AG09309 (cell line): ENCODE data around the gene RAD52.

Experiments
- DNase-seq: peaks from one replicate; pipeline ENCODE4 v3.0.0-alpha.2; 2010; ENCODE audit warnings: low read depth
- H3K4me3 ChIP-seq: 2 replicates; pipeline ENCODE4 v1.5.1; 2011; ENCODE audit warnings: mild to moderate bottlenecking, low read depth, low read length, moderate library complexity; ENCODE audit not compliant: control insufficient read depth
- TF ChIP-seq, protein P1 (sequence below): IDR thresholded peaks from 2 replicates; pipeline ENCODE4 v1.5.1; 2011; ENCODE audit warnings: mild to moderate bottlenecking, low read depth, low read length, inconsistent platforms; ENCODE audit not compliant: insufficient read depth, control insufficient read depth; ENCODE audit errors: missing control alignments

Gene RAD52

DNA sequence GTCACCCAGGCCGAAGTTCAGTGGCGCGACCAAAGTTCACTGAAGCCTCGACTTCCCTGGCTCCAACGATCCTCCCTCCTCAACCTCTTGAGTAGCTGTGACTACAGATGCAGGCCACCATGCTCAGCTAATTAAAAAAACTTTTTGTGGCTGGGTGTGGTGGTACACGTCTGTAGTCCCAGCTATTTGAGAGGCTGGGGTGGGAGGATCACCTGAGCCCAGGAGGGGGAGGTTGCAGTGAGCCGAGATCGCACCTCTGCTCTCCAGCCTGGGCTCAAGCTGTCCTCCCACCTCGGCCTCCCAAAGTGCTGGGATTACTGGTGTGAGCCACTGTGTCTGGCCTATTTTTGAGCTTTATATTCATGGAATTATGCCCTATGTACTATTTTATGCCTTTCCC, 18.1 kb upstream of the RAD52 start:
- no peak for DNase-seq
- TF ChIP-seq, protein P1, sequence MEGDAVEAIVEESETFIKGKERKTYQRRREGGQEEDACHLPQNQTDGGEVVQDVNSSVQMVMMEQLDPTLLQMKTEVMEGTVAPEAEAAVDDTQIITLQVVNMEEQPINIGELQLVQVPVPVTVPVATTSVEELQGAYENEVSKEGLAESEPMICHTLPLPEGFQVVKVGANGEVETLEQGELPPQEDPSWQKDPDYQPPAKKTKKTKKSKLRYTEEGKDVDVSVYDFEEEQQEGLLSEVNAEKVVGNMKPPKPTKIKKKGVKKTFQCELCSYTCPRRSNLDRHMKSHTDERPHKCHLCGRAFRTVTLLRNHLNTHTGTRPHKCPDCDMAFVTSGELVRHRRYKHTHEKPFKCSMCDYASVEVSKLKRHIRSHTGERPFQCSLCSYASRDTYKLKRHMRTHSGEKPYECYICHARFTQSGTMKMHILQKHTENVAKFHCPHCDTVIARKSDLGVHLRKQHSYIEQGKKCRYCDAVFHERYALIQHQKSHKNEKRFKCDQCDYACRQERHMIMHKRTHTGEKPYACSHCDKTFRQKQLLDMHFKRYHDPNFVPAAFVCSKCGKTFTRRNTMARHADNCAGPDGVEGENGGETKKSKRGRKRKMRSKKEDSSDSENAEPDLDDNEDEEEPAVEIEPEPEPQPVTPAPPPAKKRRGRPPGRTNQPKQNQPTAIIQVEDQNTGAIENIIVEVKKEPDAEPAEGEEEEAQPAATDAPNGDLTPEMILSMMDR: no peak

DNA sequence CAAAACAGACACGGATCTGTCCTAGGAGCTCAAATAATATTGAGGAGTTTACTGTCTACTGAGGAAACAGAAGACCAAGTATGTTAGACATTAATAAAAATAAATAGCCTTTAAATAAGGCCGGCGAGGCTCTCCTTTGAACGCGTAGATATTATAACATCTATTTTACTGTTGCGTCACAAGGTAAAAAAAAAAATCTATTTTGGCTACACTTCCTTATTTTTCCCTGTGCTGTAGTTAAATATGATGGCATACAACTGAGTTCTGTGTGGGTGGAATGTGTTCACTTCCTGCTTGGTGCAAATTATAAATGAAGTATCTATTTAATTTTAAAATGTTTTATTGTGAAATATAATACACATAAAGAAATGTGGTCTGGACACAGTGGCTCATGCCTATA, 17.2 kb upstream of the RAD52 start:
- H3K4me3 ChIP-seq: no peak overlapping the region
- no peak for DNase-seq
- TF ChIP-seq, protein P1: no peak

More for the DNA sequence above, 18.1 kb upstream of the RAD52 start:
- no peak overlapping the region for H3K4me3 ChIP-seq

DNA sequence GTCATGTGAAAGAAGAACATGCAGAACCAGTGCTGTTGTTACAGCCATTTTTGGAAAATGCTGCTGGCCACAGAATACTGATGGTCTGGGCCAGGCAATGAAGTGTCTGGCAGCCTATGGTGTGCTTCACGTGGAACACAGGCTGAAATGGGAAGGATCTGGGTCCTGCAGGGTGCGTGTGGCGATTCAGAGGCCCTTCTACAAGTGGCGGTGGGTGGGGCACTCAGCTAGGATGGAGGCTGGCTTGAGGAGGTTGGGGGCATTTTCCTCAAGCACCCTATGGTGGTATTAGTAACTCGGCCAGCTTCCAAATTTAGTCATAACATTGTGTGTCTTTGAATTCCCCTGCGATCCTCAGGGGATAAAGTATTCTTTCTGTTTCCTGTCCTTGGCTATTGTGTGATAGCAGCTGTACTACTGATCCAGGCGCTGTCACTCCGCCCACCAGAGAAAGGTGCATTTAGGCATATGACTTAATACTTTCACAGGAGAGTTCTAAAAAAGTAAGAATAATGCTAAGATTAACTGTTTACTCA, 9.2 kb upstream of the RAD52 start:
- DNase-seq: no peak
- no peak overlapping the region for H3K4me3 ChIP-seq
- TF ChIP-seq, protein P1: no peak

DNA sequence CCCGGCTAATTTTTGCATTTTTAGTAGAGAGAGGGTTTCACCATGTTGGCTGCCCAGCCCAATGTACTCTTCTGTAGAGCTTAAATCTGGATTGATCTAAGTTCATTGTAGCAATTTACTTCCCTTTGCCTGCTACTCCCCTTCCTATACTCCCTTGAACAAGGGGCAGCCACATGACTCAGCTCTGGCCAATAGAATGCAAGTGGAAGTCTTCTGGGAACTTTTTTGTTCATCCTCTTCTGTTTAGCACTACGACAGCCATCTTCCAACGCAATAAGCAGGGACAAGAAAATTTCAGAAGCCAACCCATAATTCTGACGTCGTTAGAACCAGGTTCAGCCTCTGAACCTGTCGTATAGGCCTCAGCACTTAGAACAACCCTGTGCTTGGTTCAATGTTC, 6.4 kb upstream of the RAD52 start:
- H3K4me3 ChIP-seq: no peak overlapping the region
- no peak for DNase-seq
- TF ChIP-seq, protein P1: no peak

DNA sequence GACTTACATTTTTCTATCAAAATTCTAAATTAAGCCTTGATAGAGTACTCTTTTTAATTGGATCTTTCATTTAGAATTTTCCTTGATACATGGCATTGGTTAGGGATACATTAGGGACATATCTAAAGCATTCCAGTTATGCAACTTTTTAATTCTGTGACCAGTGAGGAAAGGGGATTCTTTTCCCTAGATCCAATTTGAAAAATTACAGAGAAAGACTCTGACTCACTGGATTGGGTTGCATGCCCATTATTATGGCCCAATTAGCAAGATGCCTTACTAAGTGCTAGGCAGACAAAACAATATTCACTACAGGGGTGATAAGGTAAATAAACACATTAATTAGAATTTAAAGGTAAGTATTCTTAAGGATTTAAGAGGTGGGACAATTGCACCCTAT, 5.2 kb upstream of the RAD52 start:
- DNase-seq: no peak
- H3K4me3 ChIP-seq: no peak overlapping the region
- TF ChIP-seq, protein P1: no peak

DNA sequence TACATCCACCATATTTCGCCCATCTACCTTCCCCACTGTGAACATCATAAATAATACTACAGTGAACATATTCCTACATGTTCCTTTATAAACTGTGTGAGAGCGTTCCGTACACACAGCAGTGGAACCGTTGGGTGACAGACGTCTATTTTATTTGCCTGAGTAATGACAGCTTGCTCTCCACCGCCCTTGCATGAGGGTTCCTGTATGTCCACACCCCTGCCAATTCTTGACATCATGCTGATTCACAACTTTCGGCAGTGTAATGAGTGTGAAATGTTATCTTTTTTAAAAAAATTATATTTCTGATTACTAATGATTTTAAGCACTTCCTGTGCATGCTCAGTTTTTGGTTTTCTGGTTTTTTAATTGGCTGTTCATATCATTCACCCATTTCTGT, 4.3 kb upstream of the RAD52 start:
- TF ChIP-seq, protein P1: no peak
- DNase-seq: peak; percentile 16
- H3K4me3 ChIP-seq: no peak overlapping the region

DNA sequence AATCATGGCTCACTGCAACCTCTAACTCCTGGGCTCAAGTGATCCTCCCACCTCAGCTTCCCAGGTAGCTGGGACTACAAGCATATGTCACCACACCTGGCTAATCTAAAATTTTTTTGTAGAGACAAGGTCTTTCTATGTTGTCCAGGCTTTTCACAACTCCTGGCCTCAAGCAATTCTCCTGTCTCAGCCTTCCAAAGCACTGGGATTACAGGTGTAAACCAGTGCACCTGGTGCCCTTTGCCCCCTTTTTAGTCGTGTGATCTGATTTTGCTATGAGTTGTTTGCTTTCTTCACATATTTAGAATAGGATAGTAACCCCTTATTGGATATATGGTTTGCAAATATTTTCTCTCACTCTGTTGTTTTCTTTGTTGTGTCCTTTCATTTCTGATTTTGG, 1.7 kb upstream of the RAD52 start:
- DNase-seq: no peak
- H3K4me3 ChIP-seq: no peak overlapping the region
- TF ChIP-seq, protein P1: no peak
